H1 (cell line): ENCODE measurements around the gene CADM2. TPM values are rescaled to one million over a fixed set of nuclear protein-coding genes. Genes with fewer than 3 reads are reported as not detected.

Source experiments
- CTCF ChIA-PET: fragments of 300-600 bp; sonication (Branson Sonifier 250); formaldehyde crosslinking; loops from one replicate; lab custom pipeline; 2021; ENCODE audit not compliant: partially characterized antibody; lab: Charles Lee
- POLR2A ChIA-PET: fragments of 300-600 bp; sonication (Branson Sonifier 250); formaldehyde crosslinking; loops from one replicate; lab custom pipeline; 2021; ENCODE audit warnings: inconsistent platforms; ENCODE audit not compliant: partially characterized antibody; lab: Charles Lee
- DNase-seq, 2 experiments: peaks; one replicate each; pipeline versions ENCODE4 v3.0.0 to v3.0.0-alpha.2; 2010 to 2022; ENCODE audit warnings: low spot score in 2 of 2, low read depth in 1 of 2, mixed read lengths in 1 of 2
- FAIRE-seq: peaks from 2 replicates; lab custom pipeline; 2011; peaks lifted over from hg19 to GRCh38; lab: Jason Lieb, UNC
- H2AFZ ChIP-seq: 2 replicates; pipeline ENCODE4 v1.8.1; 2012; ENCODE audit warnings: low read length, inconsistent platforms
- H2AK5ac ChIP-seq: 2 replicates; pipeline ENCODE4 v1.6.1; 2013; ENCODE audit warnings: low read depth, low read length
- H2BK120ac ChIP-seq: replicated peaks from 2 replicates; pipeline ENCODE3; 2013; ENCODE audit warnings: low read depth, low read length, inconsistent platforms
- H2BK12ac ChIP-seq: 2 replicates; pipeline ENCODE4 v1.6.1; 2013; ENCODE audit warnings: low read depth, low read length
- H2BK15ac ChIP-seq: 2 replicates; pipeline ENCODE4 v1.6.1; 2013; ENCODE audit warnings: low read length
- H2BK20ac ChIP-seq: 2 replicates; pipeline ENCODE4 v1.6.1; 2013; ENCODE audit warnings: low read length
- H2BK5ac ChIP-seq: 2 replicates; pipeline ENCODE4 v1.6.1; 2013; ENCODE audit warnings: low read depth, low read length
- H3K14ac ChIP-seq: 2 replicates; pipeline ENCODE4 v1.6.1; 2013; ENCODE audit warnings: inconsistent platforms; ENCODE audit not compliant: insufficient read length
- H3K18ac ChIP-seq: 2 replicates; pipeline ENCODE4 v1.6.1; 2013; ENCODE audit warnings: low read length; ENCODE audit errors: extremely low read depth
- H3K23ac ChIP-seq: 2 replicates; pipeline ENCODE4 v1.6.1; 2013; ENCODE audit warnings: inconsistent platforms; ENCODE audit not compliant: insufficient read length
- H3K23me2 ChIP-seq: 2 replicates; pipeline ENCODE4 v1.6.1; 2013; ENCODE audit warnings: low read depth, low read length
- H3K27ac ChIP-seq: 2 replicates; pipeline ENCODE4 v1.6.1; 2011; ENCODE audit warnings: low read depth, low read length, inconsistent platforms
- H3K27me3 ChIP-seq, 4 experiments: replicated peaks in 1 of 4; 1 replicate in 1 of 4; 2 replicates in 3 of 4; pipeline versions ENCODE4 v1.6.1 to v1.8.1; 2011 to 2013; ENCODE audit warnings: low read length in 3 of 4, mild to moderate bottlenecking in 3 of 4, inconsistent platforms in 2 of 4, mixed read lengths in 2 of 4, moderate library complexity in 1 of 4; ENCODE audit not compliant: control insufficient read depth in 3 of 4, insufficient read depth in 3 of 4; ENCODE audit errors: extremely low read depth in 1 of 4
- H3K36me3 ChIP-seq, 4 experiments: 2 replicates each; pipeline versions ENCODE4 v1.6.1 to v1.8.1; 2011 to 2013; ENCODE audit warnings: mild to moderate bottlenecking in 4 of 4, low read length in 3 of 4, moderate library complexity in 2 of 4, control low read depth in 1 of 4, inconsistent platforms in 1 of 4; ENCODE audit not compliant: insufficient read depth in 4 of 4, control insufficient read depth in 2 of 4
- H3K4ac ChIP-seq: replicated peaks from 2 replicates; pipeline ENCODE3; 2013; ENCODE audit warnings: low read length, low read depth, mixed read lengths, inconsistent platforms; ENCODE audit not compliant: insufficient read length
- H3K4me1 ChIP-seq, 4 experiments: replicated peaks in 1 of 4; 1 replicate in 1 of 4; 2 replicates in 3 of 4; pipeline versions ENCODE4 v1.6.1 to v1.8.1; 2011 to 2013; ENCODE audit warnings: low read length in 3 of 4, inconsistent platforms in 2 of 4, mixed read lengths in 1 of 4; ENCODE audit not compliant: insufficient read depth in 4 of 4, control insufficient read depth in 3 of 4
- H3K4me2 ChIP-seq, 2 experiments: 2 replicates each; pipeline versions ENCODE4 v1.6.1 to v1.8.1; 2011 to 2013; ENCODE audit warnings: low read depth in 2 of 2, low read length in 2 of 2, control low read depth in 1 of 2, inconsistent platforms in 1 of 2, mild to moderate bottlenecking in 1 of 2; ENCODE audit not compliant: insufficient read depth in 1 of 2
- H3K4me3 ChIP-seq, 4 experiments: fragments of 200-600, 300-600 bp in 1 of 4; sonication (generic), shearing (Covaris generic), sonication (Bioruptor Twin) in 1 of 4; 2 replicates each; pipeline versions ENCODE4 v1.5.1 to v1.8.1; 2011 to 2016; ENCODE audit warnings: low read length in 4 of 4, low read depth in 3 of 4, control low read depth in 2 of 4, inconsistent platforms in 2 of 4, mild to moderate bottlenecking in 2 of 4, mixed read lengths in 1 of 4, moderate library complexity in 1 of 4; ENCODE audit not compliant: insufficient read depth in 2 of 4; ENCODE audit errors: extremely low read depth in 1 of 4
- H3K56ac ChIP-seq: replicated peaks from 2 replicates; pipeline ENCODE3; 2013; ENCODE audit warnings: low read depth, mild to moderate bottlenecking, mixed read lengths, low read length, inconsistent platforms; ENCODE audit not compliant: insufficient read length
- H3K79me1 ChIP-seq: 2 replicates; pipeline ENCODE4 v1.6.1; 2013; ENCODE audit warnings: low read depth, low read length, control low read depth
- H3K79me2 ChIP-seq, 2 experiments: 2 replicates each; pipeline versions ENCODE4 v1.6.1 to v1.8.1; 2012 to 2013; ENCODE audit warnings: low read length in 2 of 2, mild to moderate bottlenecking in 2 of 2, inconsistent platforms in 1 of 2; ENCODE audit not compliant: insufficient read depth in 2 of 2, control insufficient read depth in 1 of 2
- H3K9ac ChIP-seq, 4 experiments: replicated peaks in 1 of 4; 1 replicate in 1 of 4; 2 replicates in 3 of 4; pipeline versions ENCODE4 v1.6.1 to v1.8.1; 2011 to 2013; ENCODE audit warnings: low read depth in 3 of 4, low read length in 3 of 4, control low read depth in 2 of 4, mild to moderate bottlenecking in 2 of 4, moderate library complexity in 2 of 4, inconsistent platforms in 1 of 4; ENCODE audit errors: extremely low read depth in 1 of 4
- H3K9me3 ChIP-seq, 2 experiments: 2 replicates each; pipeline versions ENCODE4 v1.6.1 to v1.8.1; 2012 to 2013; ENCODE audit warnings: mild to moderate bottlenecking in 2 of 2, moderate library complexity in 2 of 2, control low read depth in 1 of 2, inconsistent platforms in 1 of 2, low read depth in 1 of 2, low read length in 1 of 2, mixed read lengths in 1 of 2; ENCODE audit not compliant: insufficient read depth in 2 of 2
- H4K20me1 ChIP-seq, 2 experiments: replicated peaks in 1 of 2; 2 replicates each; pipeline versions ENCODE3 to v1.8.1; 2011 to 2013; ENCODE audit warnings: inconsistent platforms in 2 of 2, low read length in 2 of 2, mild to moderate bottlenecking in 1 of 2; ENCODE audit not compliant: insufficient read depth in 2 of 2, control insufficient read depth in 1 of 2
- H4K5ac ChIP-seq: 2 replicates; pipeline ENCODE4 v1.6.1; 2013; ENCODE audit warnings: low read length, low read depth, mixed read lengths, inconsistent platforms; ENCODE audit not compliant: insufficient read length
- H4K8ac ChIP-seq: 2 replicates; pipeline ENCODE4 v1.8.0; 2013; ENCODE audit warnings: mild to moderate bottlenecking, moderate library complexity, low read length, inconsistent platforms; ENCODE audit not compliant: insufficient read depth; ENCODE audit errors: extremely low read depth
- H4K91ac ChIP-seq: replicated peaks from 2 replicates; pipeline ENCODE3; 2013; ENCODE audit warnings: low read length, mixed read lengths, inconsistent platforms; ENCODE audit not compliant: insufficient read length
- CEBPB ChIP-seq: IDR thresholded peaks from 2 replicates; pipeline ENCODE4 v1.6.1; 2012; ENCODE audit warnings: low read depth, low read length
- CREB1 ChIP-seq: IDR thresholded peaks from 2 replicates; pipeline ENCODE4 v1.6.1; 2012; ENCODE audit warnings: inconsistent platforms
- GABPA ChIP-seq: IDR thresholded peaks from 2 replicates; pipeline ENCODE4 v1.6.1; 2011; ENCODE audit warnings: mild to moderate bottlenecking, low read length, moderate library complexity, borderline replicate concordance; ENCODE audit not compliant: insufficient read depth
- NANOG ChIP-seq: IDR thresholded peaks from 2 replicates; pipeline ENCODE4 v1.6.1; 2011; ENCODE audit warnings: low read length, low read depth, mild to moderate bottlenecking, inconsistent platforms; ENCODE audit not compliant: insufficient read depth, poor library complexity, severe bottlenecking
- RBBP5 ChIP-seq: IDR thresholded peaks from 2 replicates; pipeline ENCODE4 v1.7.1; 2012; ENCODE audit warnings: low read depth, mild to moderate bottlenecking, inconsistent platforms, low read length, moderate library complexity, borderline replicate concordance
- RXRA ChIP-seq: IDR thresholded peaks from 2 replicates; pipeline ENCODE4 v1.6.1; 2011; ENCODE audit warnings: low read depth, mild to moderate bottlenecking, low read length, moderate library complexity; ENCODE audit not compliant: insufficient read depth
- SIN3A ChIP-seq, 2 experiments: IDR thresholded peaks in 1 of 2; conservative IDR thresholded peaks in 1 of 2; 2 replicates each; pipeline ENCODE4 v1.6.1; 2011 to 2012; ENCODE audit warnings: low read length in 2 of 2, improper control_type of control experiment in 1 of 2, low read depth in 1 of 2, mild to moderate bottlenecking in 1 of 2
- WGBS, 2 experiments: shearing (Covaris generic) in 1 of 2; methylation state at CpG; one replicate each; pipeline versions ENCODE4 v1.1.6 to v1.1.7; 2013 to 2015; ENCODE audit warnings: low lambda C conversion rate in 2 of 2, mixed read lengths in 2 of 2, inconsistent platforms in 1 of 2, low coverage in 1 of 2, missing lambda C conversion rate in 1 of 2; ENCODE audit not compliant: insufficient replicate concordance in 2 of 2, insufficient coverage in 1 of 2, insufficient read length in 1 of 2; ENCODE audit errors: extremely low coverage in 1 of 2, missing lambda C conversion rate in 1 of 2; 5-methylcytosine and 5-hydroxymethylcytosine counted together
- polyA plus RNA-seq, 7 experiments: library from polyadenylated mRNA; depleted of rRNA in 3 of 7; stranded (reverse) in 5 of 7; unstranded in 2 of 7; fragments of >200 nt in 5 of 7; fragments of 200-250 nt in 2 of 7; gene quantifications; 1 replicate in 5 of 7; 2 replicates in 1 of 7; 4 replicates in 1 of 7; pipeline versions ENCODE4 v1.2.1 to v1.2.3, GENCODE V29; 2011 to 2013; ENCODE audit warnings: missing spikeins in 2 of 7, mixed read lengths in 2 of 7
- total RNA-seq: library from RNA; stranded (reverse); fragmentation: NEBNext Ultra II Directional; extraction: Animal tissue kit (Norgen Biotek cat#: 25700); gene quantifications from 2 replicates; pipeline ENCODE4 v1.2.1, GENCODE V29; 2021

CADM2 gene
- total and polyA plus RNA-seq, 2 of the 8 experiments (the other 6 are each of a cell fraction or from before 2014, with no cell fraction given) = 14.9 to 20.9 TPM

DNA sequence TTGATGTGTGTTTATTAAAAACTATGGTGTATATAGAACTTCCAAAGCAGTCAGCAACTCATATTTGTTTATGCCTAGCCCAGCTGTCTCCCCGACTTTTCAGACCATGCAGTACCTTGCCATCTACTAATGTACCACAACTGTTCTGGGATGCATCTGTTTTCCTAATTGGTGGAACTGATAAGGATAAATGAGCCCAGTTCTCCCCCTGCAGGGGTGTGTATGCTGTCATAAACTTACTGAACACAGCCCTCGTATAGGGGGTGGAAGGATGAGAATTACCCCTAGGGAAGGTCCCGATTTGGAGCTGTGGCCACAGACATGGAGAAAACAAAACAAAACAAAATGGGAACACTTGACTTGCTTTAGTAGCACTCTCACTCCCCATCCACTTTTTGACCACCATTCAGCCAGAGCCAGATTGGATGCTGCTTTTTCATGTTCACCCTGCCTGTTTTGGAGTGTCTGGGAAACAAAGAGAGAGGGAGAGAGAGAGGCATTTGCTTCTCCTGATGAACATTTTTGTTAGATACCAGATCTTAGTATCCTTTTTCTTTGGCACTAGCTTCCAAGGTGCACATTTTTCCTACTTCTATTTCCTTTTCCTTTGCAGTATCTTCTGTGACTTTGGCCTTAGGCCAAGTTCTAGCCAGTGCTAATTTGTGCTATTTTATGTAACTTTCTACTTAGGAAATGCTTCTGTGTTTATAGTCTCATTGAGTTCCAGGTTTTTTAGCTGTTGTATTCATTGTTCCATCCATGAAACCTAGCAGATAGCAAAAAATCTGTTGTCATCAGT, 29.1 kb downstream of the CADM2 start:
- Histone ChIP-seq H3K79me2 (peaks cover 0 to 10% of the 10 kb centered on the region in 2 experiments; a peak in 1 of 4 replicates), H3K56ac (no peak overlapping the region), H2AFZ (no peak overlapping the region), H3K27me3 (no peaks in the 10 kb centered on the region), H2BK20ac (no peak overlapping the region), H3K9me3 (no peaks in the 10 kb centered on the region), H2AK5ac (no peak overlapping the region), H3K23ac (no peak overlapping the region), H3K79me1 (no peaks in the 10 kb centered on the region), H3K4me2 (no peak overlapping the region), H2BK12ac (no peak overlapping the region), H4K91ac (no peak overlapping the region), H3K4ac (no peak overlapping the region), H4K8ac (no peak overlapping the region), H3K14ac (no peak overlapping the region), H2BK15ac (no peak overlapping the region), H2BK5ac (no peak overlapping the region), H3K23me2 (no peaks in the 10 kb centered on the region), H3K36me3 (no peaks in the 10 kb centered on the region), H3K4me1 (peaks cover 0 to 20% (median 1%) of the 10 kb centered on the region in 4 experiments; a peak in 3 of 7 replicates), H3K4me3 (no peak overlapping the region), H3K18ac (no peak overlapping the region), H4K5ac (no peak overlapping the region), H2BK120ac (no peak overlapping the region), H3K27ac (no peak overlapping the region), H3K9ac (no peak overlapping the region), H4K20me1 (no peaks in the 10 kb centered on the region)
- TF ChIP-seq RXRA (no peak), CEBPB (no peak), NANOG (no peak), SIN3A (conservative IDR thresholded peaks at IDR 0.05 in 1 of 2, IDR thresholded peaks at IDR 0.05 in 1 of 2; ENCODE audit: low read depth in 1 of 2, low read length in 2 of 2) (no peak), GABPA (no peak), CREB1 (no peak), RBBP5 (no peak)
- POLR2A ChIA-PET = interaction anchor here (1.3 to 1.4 kb wide), 2 partner anchors 29 to 30 kb away, joined by 3 to 6 read pairs; partner anchors contain the start of gene CADM2
- DNase-seq (no peak), FAIRE-seq (no peak)
- WGBS, 2 experiments = 86% methylated on average over 3 of the region's 3 CpGs; no CpG with 5 or more reads in 1 of the 2 experiments
- CTCF ChIA-PET = interaction anchor here (0.6 kb wide), 1 partner anchor 43 kb away, joined by 3 read pairs; no protein-coding TSS in a partner anchor
